ENCODE measurements around the gene NFATC1.

The NFATC1 gene

GRCh38 chr18:79542876-79543750, 147.4 kb downstream of the NFATC1 start:
- TF ChIP-seq CTCF (IDR thresholded peaks at IDR 0.05; ENCODE audit: low read depth, low read length, missing control alignments) = no peak

GRCh38 chr18:79543861-79544385, 148.2 kb downstream of the NFATC1 start:
- no peak for TF ChIP-seq CTCF (IDR thresholded peaks at IDR 0.05; ENCODE audit: low read depth, low read length, missing control alignments)
- no peak overlapping the region for H3K4me3 ChIP-seq (ENCODE audit: low read depth, low read length)
- no peak for DNase-seq (ENCODE audit: low read depth)

More at GRCh38 chr18:79542876-79543750, 147.4 kb downstream of the NFATC1 start:
- DNase-seq (ENCODE audit: low read depth) = no peak
- H3K4me3 ChIP-seq (ENCODE audit: low read depth, low read length) = no peak overlapping the region

- no peak for TF ChIP-seq CTCF (IDR thresholded peaks at IDR 0.05; ENCODE audit: low read depth, low read length, missing control alignments)
- no peak overlapping the region for H3K4me3 ChIP-seq (ENCODE audit: low read depth, low read length)
- no peak for DNase-seq (ENCODE audit: low read depth)
Measured at GRCh38 chr18:79544386-79544963, 148.7 kb downstream of the NFATC1 start.

GRCh38 chr18:79545255-79545654, 149.5 kb downstream of the NFATC1 start:
- no peak for DNase-seq (ENCODE audit: low read depth)
- no peak for TF ChIP-seq CTCF (IDR thresholded peaks at IDR 0.05; ENCODE audit: low read depth, low read length, missing control alignments)
- no peak overlapping the region for H3K4me3 ChIP-seq (ENCODE audit: low read depth, low read length)

- DNase-seq (ENCODE audit: low read depth) = no peak
- no peak for TF ChIP-seq CTCF (IDR thresholded peaks at IDR 0.05; ENCODE audit: low read depth, low read length, missing control alignments)
- no peak overlapping the region for H3K4me3 ChIP-seq (ENCODE audit: low read depth, low read length)
Measured at GRCh38 chr18:79545736-79546171, 150.0 kb downstream of the NFATC1 start.

- TF ChIP-seq CTCF (IDR thresholded peaks at IDR 0.05; ENCODE audit: low read depth, low read length, missing control alignments) = no peak
- DNase-seq (ENCODE audit: low read depth) = no peak
- H3K4me3 ChIP-seq (ENCODE audit: low read depth, low read length) = no peak overlapping the region
Measured at GRCh38 chr18:79546781-79547272, 151.1 kb downstream of the NFATC1 start.
